HG02678 (cell line): ENCODE measurements around the gene ARL6IP4.
"Not testable (repeated sequence)": the region's sequence is repeated elsewhere in the genome, so short reads cannot be mapped to it uniquely, and the experiment has no call there.

Source experiments
- ATAC-seq: cut with Tn5 transposase; IDR thresholded peaks from one replicate; pipeline ENCODE4 v1.9.1; 2021; ENCODE audit warnings: mild to moderate bottlenecking, moderate library complexity; ENCODE audit not compliant: unreplicated experiment

Gene ARL6IP4

GRCh38 chr12:122980183-122981035 lies at the start of gene ARL6IP4:
Gene ARL6IP4 (plus strand): TSS chr12:122980681. CDS start chr12:122981140, 459 bp downstream.
- ATAC-seq = peak; percentile 63

- no peak for ATAC-seq
Observed at GRCh38 chr12:122932207-122932606, 48.3 kb upstream of the ARL6IP4 start.

GRCh38 chr12:122934722-122935121 lies 45.8 kb upstream of the ARL6IP4 start:
- ATAC-seq = no peak

- no peak for ATAC-seq
Observed at GRCh38 chr12:122935318-122935717, 45.2 kb upstream of the ARL6IP4 start.

- no peak for ATAC-seq
Observed at GRCh38 chr12:122937622-122938091, 42.8 kb upstream of the ARL6IP4 start.

- no peak for ATAC-seq
Observed at GRCh38 chr12:122939125-122939524, 41.4 kb upstream of the ARL6IP4 start.

- not testable (repeated sequence) for ATAC-seq
Observed at GRCh38 chr12:122941351-122941750, 39.1 kb upstream of the ARL6IP4 start.

GRCh38 chr12:122942637-122943036 lies 37.8 kb upstream of the ARL6IP4 start:
- no peak for ATAC-seq

- ATAC-seq = no peak
Observed at GRCh38 chr12:122943196-122943595, 37.3 kb upstream of the ARL6IP4 start.

GRCh38 chr12:122944605-122945592 lies 35.6 kb upstream of the ARL6IP4 start:
- no peak for ATAC-seq

- ATAC-seq = no peak
Observed at GRCh38 chr12:122946690-122947341, 33.7 kb upstream of the ARL6IP4 start.

GRCh38 chr12:122947352-122947792 lies 33.1 kb upstream of the ARL6IP4 start:
- ATAC-seq = no peak

- ATAC-seq = no peak
Observed at GRCh38 chr12:122948605-122949004, 31.9 kb upstream of the ARL6IP4 start.

- ATAC-seq = no peak
Observed at GRCh38 chr12:122949405-122949804, 31.1 kb upstream of the ARL6IP4 start.

- no peak for ATAC-seq
Observed at GRCh38 chr12:122949816-122950675, 30.4 kb upstream of the ARL6IP4 start.

- ATAC-seq = no peak
Observed at GRCh38 chr12:122951406-122951805, 29.1 kb upstream of the ARL6IP4 start.

GRCh38 chr12:122951979-122952892 lies 28.2 kb upstream of the ARL6IP4 start:
- ATAC-seq = peak; percentile 72

GRCh38 chr12:122955156-122955555 lies 25.3 kb upstream of the ARL6IP4 start:
- ATAC-seq = no peak

GRCh38 chr12:122956035-122956434 lies 24.4 kb upstream of the ARL6IP4 start:
- no peak for ATAC-seq
